Retinal pigment epithelial cell (primary cell): ENCODE data around the gene ATF5.

Experiments
- DNase-seq: peaks from one replicate; pipeline ENCODE4 v3.0.0-alpha.2; 2010; ENCODE audit warnings: low read depth
- H3K4me3 ChIP-seq: 2 replicates; pipeline ENCODE4 v1.5.1; 2011; ENCODE audit warnings: mild to moderate bottlenecking, low read length, control low read depth, moderate library complexity
- CTCF ChIP-seq: conservative IDR thresholded peaks from 2 replicates; pipeline ENCODE4 v1.5.1; 2011; ENCODE audit warnings: low read depth, low read length, control low read depth, inconsistent platforms

Gene ATF5

GRCh38 chr19:49894879-49895565, 34.0 kb upstream of the ATF5 start:
- TF ChIP-seq CTCF = no peak
- no peak for DNase-seq
- no peak overlapping the region for H3K4me3 ChIP-seq

- H3K4me3 ChIP-seq = no peak overlapping the region
- no peak for DNase-seq
- TF ChIP-seq CTCF = no peak
Observed at GRCh38 chr19:49895566-49896297, 33.3 kb upstream of the ATF5 start.

GRCh38 chr19:49896863-49897621, 32.0 kb upstream of the ATF5 start, which contains the start of gene IL4I1:
Gene IL4I1 (minus strand): TSS chr19:49896887. CDS start chr19:49896160, 727 bp downstream.
- H3K4me3 ChIP-seq = no peak within 1 kb of the TSS
- no peak for TF ChIP-seq CTCF
- DNase-seq = no peak

- no peak for TF ChIP-seq CTCF
- no peak overlapping the region for H3K4me3 ChIP-seq
- DNase-seq = no peak
Observed at GRCh38 chr19:49904136-49904535, 24.9 kb upstream of the ATF5 start.

- H3K4me3 ChIP-seq = no peak overlapping the region
- DNase-seq = no peak
- TF ChIP-seq CTCF = no peak
Observed at GRCh38 chr19:49906879-49907564, 22.0 kb upstream of the ATF5 start.

- no peak for TF ChIP-seq CTCF
- DNase-seq = no peak
- H3K4me3 ChIP-seq = no peak overlapping the region
Observed at GRCh38 chr19:49907745-49908446, 21.1 kb upstream of the ATF5 start.
